ENCODE results near the gene PRKG2. TPM values are rescaled to one million over a fixed set of nuclear protein-coding genes. Genes with fewer than 3 reads are reported as not detected.

The PRKG2 gene
- total RNA-seq, 1 donor from 2014 or later: 0.72 TPM

DNA sequence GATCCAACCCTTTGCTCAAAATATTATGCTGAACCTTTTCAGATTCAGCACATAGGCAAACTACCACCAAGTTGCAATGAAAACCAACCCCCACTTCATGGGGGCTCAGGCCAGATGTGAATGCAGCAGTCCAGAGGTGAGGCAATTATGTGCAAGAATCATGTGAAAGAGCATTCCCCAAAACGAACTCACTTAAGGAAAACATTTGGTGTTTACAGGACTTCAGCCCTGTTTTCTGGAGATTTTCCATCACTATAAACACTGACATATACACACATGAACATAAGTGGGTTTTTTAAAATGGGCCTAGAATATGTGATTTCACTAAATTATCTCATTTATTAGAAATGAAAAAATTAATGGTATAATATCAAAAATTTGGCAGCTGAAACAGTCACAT lies 153.0 kb downstream of the PRKG2 start:
- Mint-ChIP-seq H3K27me3 (ENCODE audit: unreplicated experiment) (no peaks in the 10 kb centered on the region), H3K4me3 (ENCODE audit: unreplicated experiment) (no peak overlapping the region), H3K36me3 (ENCODE audit: low read depth, unreplicated experiment) (no peaks in the 10 kb centered on the region), H3K9me3 (ENCODE audit: unreplicated experiment) (no peaks in the 10 kb centered on the region), H3K4me1 (ENCODE audit: unreplicated experiment) (peaks cover 7% of the 10 kb centered on the region), H3K27ac (ENCODE audit: unreplicated experiment) (no peak overlapping the region)
- DNase-seq (ENCODE audit: low spot score): no peak
- TF ChIP-seq, protein P1, sequence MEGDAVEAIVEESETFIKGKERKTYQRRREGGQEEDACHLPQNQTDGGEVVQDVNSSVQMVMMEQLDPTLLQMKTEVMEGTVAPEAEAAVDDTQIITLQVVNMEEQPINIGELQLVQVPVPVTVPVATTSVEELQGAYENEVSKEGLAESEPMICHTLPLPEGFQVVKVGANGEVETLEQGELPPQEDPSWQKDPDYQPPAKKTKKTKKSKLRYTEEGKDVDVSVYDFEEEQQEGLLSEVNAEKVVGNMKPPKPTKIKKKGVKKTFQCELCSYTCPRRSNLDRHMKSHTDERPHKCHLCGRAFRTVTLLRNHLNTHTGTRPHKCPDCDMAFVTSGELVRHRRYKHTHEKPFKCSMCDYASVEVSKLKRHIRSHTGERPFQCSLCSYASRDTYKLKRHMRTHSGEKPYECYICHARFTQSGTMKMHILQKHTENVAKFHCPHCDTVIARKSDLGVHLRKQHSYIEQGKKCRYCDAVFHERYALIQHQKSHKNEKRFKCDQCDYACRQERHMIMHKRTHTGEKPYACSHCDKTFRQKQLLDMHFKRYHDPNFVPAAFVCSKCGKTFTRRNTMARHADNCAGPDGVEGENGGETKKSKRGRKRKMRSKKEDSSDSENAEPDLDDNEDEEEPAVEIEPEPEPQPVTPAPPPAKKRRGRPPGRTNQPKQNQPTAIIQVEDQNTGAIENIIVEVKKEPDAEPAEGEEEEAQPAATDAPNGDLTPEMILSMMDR (IDR thresholded peaks at IDR 0.05; ENCODE audit: unreplicated experiment): no peak

DNA sequence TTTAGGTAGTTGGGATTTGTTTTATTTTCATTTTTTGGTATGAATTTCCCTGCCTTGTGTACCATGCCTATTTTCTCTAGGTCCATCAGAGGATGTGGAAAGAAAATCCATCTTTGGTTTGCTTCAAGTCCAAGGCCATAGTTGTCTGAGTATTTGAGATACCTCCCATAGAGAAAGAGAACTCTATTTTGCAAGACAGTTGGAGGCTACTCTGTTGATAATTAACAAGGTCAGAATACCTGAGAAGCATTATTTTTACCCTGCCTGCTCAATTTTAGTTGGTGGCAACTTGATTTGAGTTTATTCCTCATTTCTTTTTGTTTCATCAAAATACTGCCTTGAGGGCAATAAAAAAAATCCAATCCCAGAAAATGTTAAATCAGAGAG lies 153.7 kb downstream of the PRKG2 start:
- Mint-ChIP-seq H3K4me3 (ENCODE audit: unreplicated experiment) (no peak overlapping the region), H3K27me3 (ENCODE audit: unreplicated experiment) (no peaks in the 10 kb centered on the region), H3K4me1 (ENCODE audit: unreplicated experiment) (peaks cover 7% of the 10 kb centered on the region), H3K9me3 (ENCODE audit: unreplicated experiment) (no peaks in the 10 kb centered on the region), H3K27ac (ENCODE audit: unreplicated experiment) (no peak overlapping the region), H3K36me3 (ENCODE audit: low read depth, unreplicated experiment) (no peaks in the 10 kb centered on the region)
- DNase-seq (ENCODE audit: low spot score): no peak
- TF ChIP-seq, protein P1 (IDR thresholded peaks at IDR 0.05; ENCODE audit: unreplicated experiment): no peak

DNA sequence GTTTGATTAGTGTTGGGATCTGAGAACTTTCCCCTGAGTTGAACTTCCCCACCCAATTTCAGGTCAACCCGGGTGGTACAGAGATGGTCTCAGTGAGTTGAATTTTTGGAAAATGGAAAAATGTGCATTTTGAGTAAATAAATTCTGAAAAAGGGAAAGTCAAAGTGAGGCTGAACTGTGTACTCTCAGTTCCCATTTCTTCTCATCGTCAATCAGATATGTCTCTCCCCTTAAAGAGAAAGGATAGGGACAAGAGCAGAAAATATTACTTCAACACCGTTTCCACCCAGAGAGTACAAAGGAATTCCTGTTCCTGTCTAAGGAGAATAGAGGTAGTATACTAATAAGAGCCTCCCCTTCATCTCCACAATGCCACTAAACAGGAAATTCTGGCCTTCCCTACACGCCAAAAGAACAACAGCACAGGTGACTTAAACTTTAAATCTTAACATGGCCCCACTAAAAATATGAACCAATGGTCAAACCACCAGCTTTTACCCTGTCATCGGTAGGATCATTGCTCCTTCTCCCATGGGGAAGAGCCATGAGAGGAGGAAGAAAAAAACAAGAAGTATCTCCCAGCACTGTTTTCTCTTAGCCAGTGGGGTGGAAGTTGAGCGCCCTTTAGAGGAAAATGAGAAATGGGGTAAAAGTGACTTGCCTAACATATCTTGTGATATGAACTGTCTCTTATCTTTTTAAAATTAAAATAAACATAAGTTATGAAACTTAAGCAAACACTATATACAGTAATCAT lies 154.3 kb downstream of the PRKG2 start:
- DNase-seq (ENCODE audit: low spot score): no peak
- TF ChIP-seq, protein P1 (IDR thresholded peaks at IDR 0.05; ENCODE audit: unreplicated experiment): no peak
- Mint-ChIP-seq H3K27ac (ENCODE audit: unreplicated experiment) (no peak overlapping the region), H3K4me3 (ENCODE audit: unreplicated experiment) (no peak overlapping the region), H3K9me3 (ENCODE audit: unreplicated experiment) (no peaks in the 10 kb centered on the region), H3K27me3 (ENCODE audit: unreplicated experiment) (no peaks in the 10 kb centered on the region), H3K36me3 (ENCODE audit: low read depth, unreplicated experiment) (no peaks in the 10 kb centered on the region), H3K4me1 (ENCODE audit: unreplicated experiment) (peaks cover 7% of the 10 kb centered on the region)

DNA sequence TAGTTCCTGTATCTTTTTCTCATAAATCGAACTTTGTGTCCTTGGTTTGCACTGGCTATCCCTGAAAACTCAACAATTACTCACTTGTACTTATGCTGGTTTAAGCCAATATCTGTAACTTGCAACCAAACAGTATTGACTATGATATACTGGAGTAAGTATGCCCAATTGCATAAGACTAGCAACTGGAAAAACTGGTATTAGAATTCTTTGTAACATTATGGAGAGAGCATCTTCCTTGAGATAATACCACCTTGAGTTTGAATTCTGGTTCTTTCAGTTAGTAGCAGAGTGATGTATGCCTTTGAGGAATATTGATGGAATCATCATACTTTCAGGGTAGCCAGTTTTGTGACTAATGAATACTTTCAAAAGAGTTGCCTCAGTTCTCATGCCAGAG lies 156.4 kb downstream of the PRKG2 start:
- DNase-seq (ENCODE audit: low spot score): no peak
- no peaks in the 10 kb centered on the region for H3K27me3 Mint-ChIP-seq (ENCODE audit: unreplicated experiment)
- no peaks in the 10 kb centered on the region for H3K36me3 Mint-ChIP-seq (ENCODE audit: low read depth, unreplicated experiment)
- H3K4me1 Mint-ChIP-seq (ENCODE audit: unreplicated experiment): peaks cover 7% of the 10 kb centered on the region
- H3K4me3 Mint-ChIP-seq (ENCODE audit: unreplicated experiment): no peak overlapping the region
- no peak overlapping the region for H3K27ac Mint-ChIP-seq (ENCODE audit: unreplicated experiment)
- TF ChIP-seq, protein P1 (IDR thresholded peaks at IDR 0.05; ENCODE audit: unreplicated experiment): no peak
- H3K9me3 Mint-ChIP-seq (ENCODE audit: unreplicated experiment): no peaks in the 10 kb centered on the region
